ENCODE data around the gene SBK3. TPM values are rescaled to one million over a fixed set of nuclear protein-coding genes. Genes with fewer than 3 reads are reported as not detected.
"Not testable (repeated sequence)": the region's sequence is repeated elsewhere in the genome, so short reads cannot be mapped to it uniquely, and the experiment has no call there.

The SBK3 gene
- polyA plus RNA-seq, 3 donors = 0.12 to 0.28 (median 0.22) TPM

DNA sequence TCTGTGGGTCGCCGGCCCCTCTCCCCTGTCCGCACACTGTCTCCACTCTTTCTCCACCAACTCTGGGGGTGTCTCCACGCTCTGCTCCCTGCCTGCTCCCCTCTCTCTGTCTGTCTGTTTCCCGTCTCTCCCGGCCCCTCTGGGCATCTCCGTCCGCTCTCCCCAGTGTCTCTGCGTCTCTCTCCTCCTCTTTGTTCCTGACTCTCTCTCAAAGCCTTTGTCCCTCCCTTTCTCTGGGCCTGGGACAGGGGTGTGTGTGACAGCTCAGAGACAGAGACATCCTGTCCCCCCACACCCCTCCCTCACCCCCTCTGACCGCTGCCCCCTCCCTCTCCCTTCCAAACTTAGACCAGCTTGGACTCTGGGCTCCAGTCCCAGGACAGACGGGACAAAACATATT, 668 bp upstream of the SBK3 start:
- no peak for DNase-seq (ENCODE audit: extremely low read depth in 1 of 11, low read depth in 9 of 11, low spot score in 4 of 11)

DNA sequence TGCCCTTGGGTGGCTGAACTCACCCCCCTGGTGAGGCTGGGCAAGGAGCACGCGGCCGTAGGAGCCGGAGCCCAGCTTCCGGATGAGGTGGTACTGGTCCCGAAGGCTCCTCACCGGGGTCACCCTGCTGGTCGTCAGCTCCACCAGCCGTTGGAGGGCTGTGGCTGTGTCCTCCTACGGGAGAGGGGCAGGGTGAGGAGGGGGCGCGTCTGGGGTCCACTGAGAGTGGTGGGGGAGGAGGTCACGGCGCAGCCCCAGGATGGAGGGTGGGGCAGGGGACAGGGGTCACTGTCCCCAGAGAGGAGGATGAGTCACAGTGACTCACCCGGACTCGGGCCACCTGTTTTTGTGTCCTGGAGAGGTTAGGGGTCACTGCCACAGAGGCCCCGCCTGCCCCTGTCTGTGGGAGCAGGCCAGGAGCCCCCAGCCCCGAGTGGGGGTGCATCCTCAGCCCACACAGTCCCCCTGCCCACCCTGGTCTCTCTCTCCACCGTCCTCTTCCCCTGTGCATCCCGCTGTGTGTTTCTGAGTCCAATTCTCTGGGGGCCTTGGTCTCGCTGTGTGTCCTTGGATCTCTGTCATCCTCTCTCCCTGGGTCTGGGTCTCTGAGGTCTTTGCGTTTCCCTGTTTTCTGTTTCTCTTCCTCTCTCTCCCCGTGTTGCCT, 435 bp downstream of the SBK3 start:
- DNase-seq (ENCODE audit: extremely low read depth in 1 of 11, low read depth in 9 of 11, low spot score in 4 of 11) = no peak

- no peak for DNase-seq (ENCODE audit: extremely low read depth in 1 of 11, low read depth in 9 of 11, low spot score in 4 of 11)
These were observed 1.3 kb downstream of the SBK3 start for GRCh38 chr19:55544014-55544413.

DNA sequence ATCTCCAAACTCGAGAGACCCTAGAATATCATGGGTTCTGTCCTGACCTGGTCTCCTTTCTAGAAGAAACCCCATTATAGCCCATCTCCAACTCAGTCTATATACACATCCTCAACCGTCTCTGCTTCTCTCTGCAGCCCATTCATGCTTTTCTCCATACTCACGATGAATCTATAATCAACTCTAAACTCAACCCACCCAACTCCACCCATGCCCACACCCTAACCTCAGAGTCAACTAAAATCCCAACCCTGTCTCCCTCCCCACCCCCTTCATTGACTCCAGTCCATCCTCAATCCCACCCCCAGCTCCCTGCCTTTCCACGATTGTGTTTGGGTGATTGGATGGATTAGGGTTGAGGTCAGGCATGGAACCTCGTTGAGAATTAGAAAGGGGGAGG, 1.8 kb downstream of the SBK3 start:
- no peak for DNase-seq (ENCODE audit: extremely low read depth in 1 of 11, low read depth in 9 of 11, low spot score in 4 of 11)

GRCh38 chr19:55542292-55542855, 3.0 kb downstream of the SBK3 start:
- DNase-seq (ENCODE audit: extremely low read depth in 1 of 11, low read depth in 9 of 11, low spot score in 4 of 11) = no peak

DNA sequence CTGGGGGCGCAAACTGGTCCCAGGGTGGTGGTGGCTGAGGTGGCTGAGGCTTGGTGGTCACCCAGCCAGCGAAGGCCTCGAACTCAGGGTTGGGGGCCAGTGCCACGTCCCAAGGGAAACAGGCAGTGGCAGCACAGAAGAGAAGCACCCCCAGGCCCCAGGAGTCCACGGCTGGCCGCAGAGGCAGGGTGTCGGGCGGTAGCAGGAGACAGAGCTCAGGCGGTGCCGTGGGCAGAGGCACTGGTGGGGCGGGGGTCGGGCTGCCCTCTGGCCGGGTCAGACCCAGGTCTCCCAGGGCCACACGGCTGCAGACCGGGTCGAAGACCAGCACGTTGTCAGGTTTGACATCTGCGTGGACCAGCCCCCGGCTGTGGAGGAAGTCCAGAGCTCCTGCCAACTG, 4.3 kb downstream of the SBK3 start:
- DNase-seq (ENCODE audit: extremely low read depth in 1 of 11, low read depth in 9 of 11, low spot score in 4 of 11) = no peak

DNA sequence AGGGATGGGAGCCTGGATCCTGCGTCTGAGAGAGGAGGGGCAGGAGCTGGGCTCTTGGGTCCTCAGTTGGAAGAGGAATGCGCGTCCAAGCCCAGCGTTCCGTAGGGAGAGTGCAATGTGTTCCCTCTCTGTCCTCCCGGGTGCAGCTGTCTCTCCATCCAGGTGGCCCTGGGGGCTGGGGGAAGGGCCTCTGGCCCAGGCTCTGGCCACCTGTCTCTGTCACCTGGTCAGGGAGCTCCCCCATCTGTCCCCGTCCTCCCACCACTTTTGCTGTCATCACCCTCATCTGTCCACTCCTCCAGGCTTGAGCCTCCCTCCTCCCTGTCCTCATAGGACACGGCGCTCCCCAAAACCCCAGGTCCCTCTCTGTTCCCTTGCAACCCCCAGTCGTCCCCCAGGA, 4.7 kb downstream of the SBK3 start:
- DNase-seq (ENCODE audit: extremely low read depth in 1 of 11, low read depth in 9 of 11, low spot score in 4 of 11) = no peak

DNA sequence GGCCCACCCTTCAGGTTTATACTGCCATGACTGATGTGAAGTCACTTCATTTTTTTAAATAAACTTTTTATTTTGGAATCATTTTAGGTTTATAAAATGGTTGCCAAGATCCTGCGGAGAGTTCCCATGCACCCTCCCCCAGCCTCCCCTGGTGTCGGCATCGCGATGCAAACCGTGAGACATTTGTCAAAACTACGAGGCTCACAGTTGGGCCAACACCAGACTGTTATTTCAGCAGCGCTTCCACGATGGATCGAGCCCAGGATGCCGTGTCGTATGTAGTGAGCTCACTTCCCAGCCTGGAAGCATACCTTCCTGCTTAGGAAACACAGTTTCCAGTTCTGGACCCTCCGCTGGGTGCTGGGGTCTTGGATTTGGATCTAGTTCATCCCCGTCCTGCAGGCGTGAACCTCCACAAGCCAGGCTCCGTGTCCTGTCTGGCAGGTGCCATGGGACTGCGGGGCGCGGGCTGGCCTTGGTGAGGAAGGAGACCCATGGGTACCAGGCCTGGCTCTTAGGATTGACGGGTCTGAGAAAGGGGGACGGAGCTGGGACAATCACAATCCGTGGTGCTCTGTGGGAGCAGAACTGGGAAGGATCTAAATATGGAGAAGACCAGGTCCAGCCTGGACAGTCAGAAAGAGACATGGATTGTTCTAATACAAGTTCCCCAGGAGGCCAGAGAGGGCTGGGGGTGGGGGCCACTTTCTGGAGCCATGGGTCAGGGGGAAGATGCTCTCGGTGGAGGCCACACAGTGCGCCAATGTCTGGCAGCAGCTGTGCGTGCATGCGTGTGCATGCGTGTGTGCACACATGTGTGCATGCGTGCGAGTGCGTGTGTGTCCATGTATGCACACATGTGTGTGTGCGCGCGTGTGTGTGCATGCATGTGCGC, 6.0 kb downstream of the SBK3 start:
- no peak for DNase-seq (ENCODE audit: extremely low read depth in 1 of 11, low read depth in 9 of 11, low spot score in 4 of 11)

DNA sequence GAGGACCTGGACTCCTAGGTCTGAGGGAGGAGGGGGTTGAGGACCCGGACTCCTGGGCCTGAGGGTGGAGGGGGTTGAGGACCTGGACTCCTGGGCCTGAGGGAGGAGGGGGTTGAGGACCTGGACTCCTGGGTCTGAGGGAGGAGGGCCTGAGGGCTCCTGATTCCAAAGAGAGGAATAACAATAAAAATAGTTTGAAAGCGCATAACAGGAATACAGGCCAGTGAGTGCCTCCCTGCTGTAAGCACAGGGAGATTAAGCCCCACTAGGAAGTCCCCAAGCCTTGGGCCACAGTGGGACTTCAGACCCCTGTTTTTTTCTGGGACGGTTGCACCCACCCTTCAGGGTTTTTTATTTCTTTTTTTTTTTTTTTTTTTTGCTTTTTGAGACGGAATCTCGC, 7.2 kb downstream of the SBK3 start:
- DNase-seq (ENCODE audit: extremely low read depth in 1 of 11, low read depth in 9 of 11, low spot score in 4 of 11) = no peak

GRCh38 chr19:55537741-55538111, 7.6 kb downstream of the SBK3 start:
- DNase-seq (ENCODE audit: extremely low read depth in 1 of 11, low read depth in 9 of 11, low spot score in 4 of 11) = no peak

- no peak for DNase-seq (ENCODE audit: extremely low read depth in 1 of 11, low read depth in 9 of 11, low spot score in 4 of 11)
These were observed 8.2 kb downstream of the SBK3 start, which contains the start of gene SBK2 for GRCh38 chr19:55536951-55537740. SBK2 (minus strand) TSS chr19:55537133; CDS start chr19:55536294, 839 bp downstream.

GRCh38 chr19:55536366-55536765, 9.0 kb downstream of the SBK3 start:
- DNase-seq (ENCODE audit: extremely low read depth in 1 of 11, low read depth in 9 of 11, low spot score in 4 of 11) = no peak

GRCh38 chr19:55535965-55536350, 9.4 kb downstream of the SBK3 start:
- no peak for DNase-seq (ENCODE audit: extremely low read depth in 1 of 11, low read depth in 9 of 11, low spot score in 4 of 11)

DNA sequence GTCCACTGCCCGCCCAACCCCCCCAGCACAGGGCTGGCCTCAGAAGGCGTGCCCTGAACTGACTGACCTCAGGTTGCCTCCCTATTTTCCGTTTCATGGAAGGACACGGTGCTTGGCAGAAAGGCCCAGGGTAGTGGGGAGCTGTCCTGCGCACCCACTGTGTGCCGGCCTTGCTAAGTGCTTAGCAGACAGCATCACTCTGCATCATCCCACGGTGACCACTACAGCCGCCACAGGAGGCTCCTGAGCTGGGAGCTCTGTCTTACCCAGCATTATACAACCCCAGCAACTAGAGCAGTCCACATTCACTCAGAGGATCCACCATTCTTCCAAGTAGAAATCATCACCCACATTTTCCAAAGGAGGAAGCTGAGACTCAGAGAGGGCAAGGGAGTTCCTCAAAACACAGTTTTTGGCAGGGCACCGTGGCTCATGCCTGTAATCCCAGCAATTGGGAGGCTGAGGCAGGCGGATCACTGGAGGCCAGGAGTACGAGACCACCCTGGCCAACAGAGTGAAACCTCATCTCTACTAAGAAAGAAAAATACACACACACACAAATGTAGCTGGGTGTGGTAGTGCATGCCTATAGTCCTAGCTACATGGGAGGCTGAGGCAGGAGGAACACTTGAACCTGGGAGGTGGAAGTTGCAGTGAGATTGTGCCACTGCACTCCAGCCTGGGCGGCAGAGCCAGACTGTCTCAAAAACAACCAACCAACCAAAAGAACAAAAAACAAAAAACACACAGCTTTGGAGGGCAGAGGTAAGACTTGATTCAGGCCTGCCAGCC, 10.0 kb downstream of the SBK3 start:
- no peak for DNase-seq (ENCODE audit: extremely low read depth in 1 of 11, low read depth in 9 of 11, low spot score in 4 of 11)

DNA sequence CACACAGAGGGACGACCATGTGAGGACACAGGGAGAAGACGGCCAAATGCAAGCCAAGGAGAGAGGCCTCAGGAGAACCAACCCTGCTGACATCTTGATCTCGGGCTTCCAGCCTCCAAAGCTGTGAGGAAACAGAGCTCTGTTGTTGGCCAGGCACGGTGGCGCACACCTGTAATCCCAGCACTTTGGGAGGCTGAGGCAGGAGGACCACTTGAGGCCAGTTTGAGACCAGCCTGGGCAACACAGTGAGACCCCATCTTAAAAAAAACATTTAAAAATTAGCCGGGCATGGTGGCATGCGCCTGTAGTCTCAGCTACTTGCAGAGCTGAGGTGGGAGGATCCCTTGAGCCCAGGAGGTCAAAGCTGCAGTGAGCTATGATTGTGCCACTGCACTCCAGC, 11.1 kb downstream of the SBK3 start:
- not testable (repeated sequence) for DNase-seq (ENCODE audit: extremely low read depth in 1 of 11, low read depth in 9 of 11, low spot score in 4 of 11)

DNA sequence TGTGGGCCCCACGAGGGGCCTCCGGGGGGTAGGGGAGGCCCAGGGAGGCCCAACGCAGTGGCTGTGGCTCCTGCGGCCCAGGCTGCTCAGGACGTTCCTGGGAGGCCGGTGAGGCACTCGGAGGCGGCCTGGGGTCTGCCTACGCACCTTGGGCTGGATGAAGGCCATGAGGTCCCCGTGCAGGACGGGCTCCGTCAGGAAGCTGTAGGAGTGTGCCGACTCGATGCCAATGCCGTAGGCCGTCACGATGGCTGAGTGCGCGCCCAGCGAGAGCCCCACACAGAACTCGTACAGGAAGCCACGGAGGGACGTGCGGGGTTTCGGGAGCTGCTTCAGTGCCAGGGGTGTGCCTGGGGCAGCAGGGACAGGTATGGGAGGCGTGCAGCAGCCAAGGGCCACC, 14.3 kb downstream of the SBK3 start:
- no peak for DNase-seq (ENCODE audit: extremely low read depth in 1 of 11, low read depth in 9 of 11, low spot score in 4 of 11)

DNA sequence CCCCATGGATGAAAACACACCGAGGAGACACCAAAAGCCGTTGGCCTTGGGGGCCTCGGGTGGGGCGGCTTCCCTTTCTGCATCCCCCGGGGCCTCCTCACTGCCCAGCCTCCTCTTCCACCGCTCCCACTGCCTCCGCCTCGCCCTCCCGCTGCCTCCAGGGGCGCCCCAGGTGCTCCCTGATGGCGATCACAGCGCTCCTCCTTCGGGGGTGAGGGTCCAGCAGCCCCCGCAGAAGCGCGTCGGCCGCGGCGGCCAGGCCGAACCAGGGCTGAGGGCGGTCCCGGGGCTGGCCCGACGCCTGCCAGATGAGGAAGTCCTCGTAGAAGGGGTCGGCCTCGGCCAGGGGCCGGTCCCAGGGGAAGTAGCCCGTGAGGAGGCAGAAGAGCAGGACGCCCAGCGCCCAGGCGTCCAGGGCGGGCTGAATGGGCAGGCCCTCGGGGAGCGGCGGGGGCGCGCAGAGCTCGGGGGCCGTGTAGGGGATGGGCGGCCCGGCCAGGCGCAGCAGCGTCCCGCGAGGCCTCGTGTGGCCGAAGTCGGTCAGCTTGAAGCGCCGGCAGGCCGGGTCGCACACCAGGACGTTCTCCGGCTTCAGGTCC, 15.6 kb downstream of the SBK3 start:
- DNase-seq (ENCODE audit: extremely low read depth in 1 of 11, low read depth in 9 of 11, low spot score in 4 of 11) = no peak

DNA sequence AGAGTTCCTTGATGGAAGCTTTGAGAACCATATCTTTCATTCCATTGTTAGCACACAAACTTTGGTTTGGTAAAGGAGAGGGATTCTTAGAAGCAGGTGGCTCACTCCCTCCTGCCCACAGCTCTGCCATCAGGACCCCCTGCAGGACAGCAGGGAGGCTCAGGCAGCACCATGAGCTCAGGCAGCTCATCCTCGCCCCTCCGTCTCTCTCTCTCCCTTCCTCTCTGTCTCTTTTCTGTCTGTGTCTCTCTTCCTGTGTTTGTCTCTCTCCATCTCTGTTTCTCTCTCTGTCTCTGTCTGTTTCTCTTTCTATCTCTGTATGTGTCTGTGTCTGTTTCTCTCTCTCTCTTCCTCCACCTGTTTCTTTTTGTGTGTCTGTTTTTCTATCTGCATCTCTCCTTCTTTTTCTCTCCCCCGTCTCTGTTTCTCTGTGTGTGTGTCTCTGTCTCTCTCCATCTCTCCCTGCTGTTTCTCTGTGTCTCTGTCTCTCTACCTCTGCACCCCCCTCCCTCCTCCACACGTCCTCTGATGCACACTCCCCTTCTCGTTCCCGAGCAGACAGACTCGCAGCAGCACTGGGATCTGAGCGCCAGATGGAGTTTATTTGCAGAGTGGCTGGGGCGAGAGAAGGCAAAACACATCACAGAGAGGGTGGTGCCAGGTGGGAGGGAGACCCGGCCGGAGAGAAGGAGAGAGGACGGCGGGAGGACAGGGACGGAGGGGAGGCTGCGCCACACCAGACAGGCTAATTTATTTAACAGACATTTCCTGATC, 17.1 kb downstream of the SBK3 start:
- DNase-seq (ENCODE audit: extremely low read depth in 1 of 11, low read depth in 9 of 11, low spot score in 4 of 11) = no peak

Measured in renal cortex interstitium (tissue), 11 donors.